A673 (cell line): ENCODE results near the gene AKIP1. TPM values are rescaled to one million over a fixed set of nuclear protein-coding genes. Genes with fewer than 3 reads are reported as not detected.

Source experiments
- BruUV-seq: library from RNA; stranded (reverse); fragments of 400-500 nt; replicated peaks from 2 replicates; lab custom pipeline; 2021; lab: Mats Ljungman, UMichigan
- CTCF ChIA-PET: fragments of 300-600 bp; sonication (Branson Sonifier 250); formaldehyde crosslinking; loops from one replicate; lab custom pipeline; 2022; ENCODE audit warnings: antibody characterized with exemption; lab: Charles Lee
- POLR2A ChIA-PET: fragments of 300-600 bp; sonication (Branson Sonifier 250); formaldehyde crosslinking; loops from one replicate; lab custom pipeline; 2022; ENCODE audit warnings: antibody characterized with exemption; ENCODE audit not compliant: low non-redundant PET; lab: Charles Lee
- DNase-seq: peaks from one replicate; pipeline ENCODE4 v3.0.0-alpha.2; 2015; ENCODE audit warnings: low spot score
- H3K27ac ChIP-seq: fragments of 200-600 bp; sonication (generic); 2 replicates; pipeline ENCODE4 v1.5.1; 2016; ENCODE audit warnings: mixed run types, low read depth, mild to moderate bottlenecking, mixed read lengths, antibody characterized with exemption, low read length; ENCODE audit not compliant: poor library complexity, severe bottlenecking
- H3K27me3 ChIP-seq: fragments of 200-600 bp; sonication (generic); replicated peaks from 2 replicates; pipeline ENCODE4 v1.6.1; 2017; ENCODE audit warnings: mixed run types, low read depth, mild to moderate bottlenecking, mixed read lengths, antibody characterized with exemption, low read length; ENCODE audit not compliant: insufficient read depth, poor library complexity
- H3K36me3 ChIP-seq: fragments of 200-600 bp; sonication (generic); 2 replicates; pipeline ENCODE4 v1.6.1; 2016; ENCODE audit warnings: mixed run types, mild to moderate bottlenecking, mixed read lengths, antibody characterized with exemption, low read length; ENCODE audit not compliant: insufficient read depth, poor library complexity, severe bottlenecking
- H3K4me1 ChIP-seq: fragments of 200-600 bp; sonication (generic); 2 replicates; pipeline ENCODE4 v1.6.1; 2017; ENCODE audit warnings: mixed run types, mild to moderate bottlenecking, mixed read lengths, antibody characterized with exemption, low read length; ENCODE audit not compliant: insufficient read depth, poor library complexity, severe bottlenecking
- H3K4me3 ChIP-seq: fragments of 200-600 bp; sonication (generic); 2 replicates; pipeline ENCODE4 v1.5.1; 2016; ENCODE audit warnings: low read depth, mixed run types, mild to moderate bottlenecking, mixed read lengths, low read length; ENCODE audit not compliant: poor library complexity, severe bottlenecking
- H3K9me3 ChIP-seq: fragments of 200-600 bp; sonication (generic); 2 replicates; pipeline ENCODE4 v1.6.1; 2016; ENCODE audit warnings: mixed run types, low read depth, mild to moderate bottlenecking, mixed read lengths, antibody characterized with exemption, low read length; ENCODE audit not compliant: poor library complexity, severe bottlenecking
- CTCF ChIP-seq: fragments of 300-800, 200-600 bp; sonication (generic); conservative IDR thresholded peaks from 2 replicates; pipeline ENCODE4 v1.5.1; 2017; ENCODE audit warnings: low read depth, mild to moderate bottlenecking, antibody characterized with exemption, low read length, moderate library complexity, mixed read lengths
- EZH2 ChIP-seq: fragments of 200-600 bp; sonication (generic); IDR thresholded peaks from 2 replicates; pipeline ENCODE4 v1.6.1; 2017; ENCODE audit warnings: borderline replicate concordance, low read depth, mild to moderate bottlenecking, mixed read lengths, antibody characterized with exemption, low read length; ENCODE audit not compliant: poor library complexity, severe bottlenecking
- intact Hi-C: fragments of 100-400 bp; cut with micrococcal nuclease; formaldehyde crosslinking; loops from one replicate; pipeline ENCODE4 v1.10.0; 2022; ENCODE audit not compliant: unreplicated experiment
- total RNA-seq: library from RNA; stranded (reverse); gene quantifications from 2 replicates; pipeline ENCODE4 v1.2.3, GENCODE V29; 2021

AKIP1 gene
- total RNA-seq, 1 experiment from 2014 or later, result 26.7 TPM

DNA sequence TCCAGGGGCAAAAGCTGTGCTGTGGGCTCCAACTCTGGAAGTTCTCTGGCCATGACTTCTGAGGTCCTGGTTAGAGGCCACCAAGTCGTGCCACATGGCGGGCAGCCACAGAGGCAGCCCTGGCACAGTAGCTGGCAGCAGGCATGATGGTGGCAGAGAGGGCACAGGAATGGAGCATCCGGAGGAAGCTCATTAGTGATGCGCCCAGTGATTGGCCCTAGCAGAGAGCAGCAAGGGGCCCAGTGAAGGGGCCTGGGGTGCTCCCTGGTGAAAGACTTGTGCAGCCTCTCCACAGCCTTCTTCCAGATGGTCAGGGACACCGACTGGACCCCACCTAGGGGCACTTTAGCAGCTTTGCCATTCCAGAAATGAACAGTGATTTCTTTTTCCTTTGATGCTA is 14.7 kb downstream of the AKIP1 start:
- no peak for TF ChIP-seq EZH2
- TF ChIP-seq CTCF, result no peak
- no peak for DNase-seq
- POLR2A ChIA-PET, result interaction anchor here (0.7 kb wide), 1 partner anchor 51 kb away, joined by 10 read pairs; no protein-coding TSS in a partner anchor
- H3K4me1 ChIP-seq, result no peaks in the 10 kb centered on the region
- CTCF ChIA-PET, result interaction anchor here (0.7 kb wide), 1 partner anchor 255 kb away, joined by 10 read pairs; no protein-coding TSS in a partner anchor
- no peaks in the 10 kb centered on the region for H3K27me3 ChIP-seq
- no peaks in the 10 kb centered on the region for H3K36me3 ChIP-seq
- no TSS peak for BruUV-seq
- no peak overlapping the region for H3K27ac ChIP-seq
- intact Hi-C loops, result no loop called here
- no peaks in the 10 kb centered on the region for H3K9me3 ChIP-seq
- no peak overlapping the region for H3K4me3 ChIP-seq

DNA sequence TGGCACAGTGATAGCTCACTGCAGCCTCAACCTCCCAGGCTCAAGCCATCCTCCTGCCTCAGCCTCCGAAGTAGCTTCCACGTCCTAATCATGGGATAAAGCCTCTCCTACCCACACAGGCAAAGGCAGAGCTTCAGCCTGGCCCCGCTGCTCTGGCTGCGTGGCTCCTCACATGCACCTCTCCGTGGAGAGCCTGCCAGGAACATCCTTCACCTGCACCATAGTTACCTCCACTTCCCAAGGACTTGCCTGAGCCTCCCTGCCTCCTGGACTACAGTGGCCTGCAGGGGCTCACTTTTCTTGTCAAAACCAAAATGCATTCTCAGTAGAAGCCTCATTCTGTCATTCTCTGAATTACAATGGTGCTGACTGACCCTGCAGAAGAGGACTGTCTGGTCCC is 15.2 kb downstream of the AKIP1 start:
- H3K27me3 ChIP-seq, result no peaks in the 10 kb centered on the region
- ChIA-PET CTCF (interaction anchor here (0.7 kb wide), 1 partner anchor 254 kb away, joined by 10 read pairs; no protein-coding TSS in a partner anchor), POLR2A (no interaction called here)
- no peaks in the 10 kb centered on the region for H3K36me3 ChIP-seq
- H3K4me3 ChIP-seq, result no peak overlapping the region
- TF ChIP-seq CTCF (no peak), EZH2 (no peak)
- BruUV-seq, result no TSS peak
- H3K27ac ChIP-seq, result no peak overlapping the region
- no peaks in the 10 kb centered on the region for H3K9me3 ChIP-seq
- no peak for DNase-seq
- no peaks in the 10 kb centered on the region for H3K4me1 ChIP-seq
- intact Hi-C loops, result no loop called here

- POLR2A ChIA-PET, result no interaction called here
- BruUV-seq, result no TSS peak
- Histone ChIP-seq H3K9me3 (no peaks in the 10 kb centered on the region), H3K27me3 (no peaks in the 10 kb centered on the region), H3K4me1 (no peaks in the 10 kb centered on the region), H3K36me3 (no peaks in the 10 kb centered on the region), H3K27ac (no peak overlapping the region), H3K4me3 (no peak overlapping the region)
- DNase-seq, result no peak
- no peak for TF ChIP-seq CTCF
- no peak for TF ChIP-seq EZH2
- CTCF ChIA-PET, result no interaction called here
- intact Hi-C loops, result no loop called here
These were observed 16.2 kb downstream of the AKIP1 start for GRCh38 chr11:8927233-8927632.
